Psoas muscle (tissue), 8 donors: Measurements from ENCODE around the gene DSEL. TPM values are rescaled to one million over a fixed set of nuclear protein-coding genes. Genes with fewer than 3 reads are reported as not detected.

Experiments used
- ATAC-seq, 4 donors: fragments of 200-7000 bp; cut with Tn5 transposase; one replicate each; pipeline ENCODE4 v1.9.1; 2020; ENCODE audit warnings: moderate library complexity in 3 of 4, mild to moderate bottlenecking in 2 of 4
- DNase-seq, 2 donors: peaks; one replicate each; pipeline ENCODE4 v3.0.0-alpha.2; 2020
- H3K27ac ChIP-seq: fragments of 200-600 bp; one replicate; pipeline ENCODE4 v1.8.0; 2022
- H3K27me3 ChIP-seq, 3 donors: fragments of 200-600 bp in 1 of 3; one replicate each; pipeline versions ENCODE4 v1.6.1 to v1.8.0; 2013 to 2022; ENCODE audit warnings: low read length in 2 of 3, mild to moderate bottlenecking in 2 of 3, moderate library complexity in 1 of 3; ENCODE audit not compliant: insufficient read depth in 3 of 3
- H3K36me3 ChIP-seq, 2 donors: fragments of 200-600 bp in 1 of 2; one replicate each; pipeline versions ENCODE4 v1.6.1 to v1.8.0; 2013 to 2022; ENCODE audit warnings: low read depth in 1 of 2, mild to moderate bottlenecking in 1 of 2, moderate library complexity in 1 of 2; ENCODE audit not compliant: insufficient read depth in 1 of 2
- H3K4me1 ChIP-seq: fragments of 200-600 bp; one replicate; pipeline ENCODE4 v1.8.0; 2022
- H3K4me3 ChIP-seq: fragments of 200-600 bp; one replicate; pipeline ENCODE4 v1.8.0; 2022; ENCODE audit warnings: mild to moderate bottlenecking
- H3K9me3 ChIP-seq: fragments of 200-600 bp; one replicate; pipeline ENCODE4 v1.8.0; 2022
- CTCF ChIP-seq: fragments of 200-600 bp; IDR thresholded peaks from one replicate; pipeline ENCODE4 v1.8.0; 2022; ENCODE audit warnings: antibody characterized with exemption
- WGBS, 3 donors: extraction: QIAGEN DNeasy Blood & Tissue Kit; methylation state at CpG; one replicate each; pipeline versions ENCODE4 v1.1.6 to v1.1.7; 2013; 5-methylcytosine and 5-hydroxymethylcytosine counted together
- intact Hi-C, 2 donors: fragments of 100-400 bp; cut with DNase I; formaldehyde crosslinking; loops; one replicate each; pipeline versions ENCODE4 v1.11.0 to v1.14.2; 2022
- polyA plus RNA-seq, 3 donors: library from polyadenylated mRNA; stranded (reverse); fragments of 200-250 nt; gene quantifications; one replicate each; pipeline ENCODE4 v1.2.3, GENCODE V29; 2013
- total RNA-seq, 4 donors: library from RNA; stranded (reverse); fragmentation: NEBNext Ultra II Directional in 2 of 4; extraction: Animal tissue kit (Norgen Biotek cat#: 25700) in 2 of 4; gene quantifications; one replicate each; pipeline versions ENCODE4 v1.2.1 to v1.2.4, GENCODE V29; 2021 to 2023
- donor health status: healthy with polysubstance abuse.
- donor health status: DM: no; HTN: no; CAD: no; lungs with moderate emphysema.
- donor health status: Bipolar disorder and iron deficiency.
- donor health status: healthy.
- donor health status: DM: yes; HTN: yes; CAD: no.
- donor health status: DM: no; HTN: no; CAD: no.
- donor health status: DM: no; HTN: no; CAD: no.
- donor health status: DM: yes; HTN: yes; CAD: no.

Gene DSEL
- total and polyA plus RNA-seq, 7 donors: 0.48 to 5.0 (median 1.4) TPM

GRCh38 chr18:67515942-67516538 is 480 bp downstream of the DSEL start:
- H3K4me1 ChIP-seq: peaks cover 9% of the 10 kb centered on the region
- H3K27me3 ChIP-seq: no peaks in the 10 kb centered on the region
- no peaks in the 10 kb centered on the region for H3K36me3 ChIP-seq
- peak overlapping the region; percentile 77 for H3K27ac ChIP-seq
- ATAC-seq: peak; percentile 56 to 75 (median 74)
- TF ChIP-seq CTCF: peak; percentile 71
- no peaks in the 10 kb centered on the region for H3K9me3 ChIP-seq
- intact Hi-C loops: loop anchor here in 1 of 2 donors (10.0 kb wide), 1 partner anchor 291 kb away; no protein-coding TSS in a partner anchor
- WGBS, 3 donors: 0% methylated on average over 51 to 53 of the region's 53 CpGs
- H3K4me3 ChIP-seq: peak overlapping the region; percentile 93
- peak; percentile 78 to 88 for DNase-seq

- Histone ChIP-seq H3K27me3 (no peaks in the 10 kb centered on the region), H3K36me3 (no peaks in the 10 kb centered on the region), H3K4me3 (peak overlapping the region; percentile 93), H3K4me1 (peaks cover 9% of the 10 kb centered on the region), H3K9me3 (no peaks in the 10 kb centered on the region), H3K27ac (no peak overlapping the region)
- no peak for DNase-seq
- intact Hi-C loops: loop anchor here in 1 of 2 donors (10.0 kb wide), 1 partner anchor 290 kb away; no protein-coding TSS in a partner anchor
- WGBS, 3 donors: 57 to 68% (median 58%) methylated on average over 6 of the region's 6 CpGs
- ATAC-seq: no peak
- TF ChIP-seq CTCF: no peak
Measured at GRCh38 chr18:67514901-67515540, 1.5 kb downstream of the DSEL start.

GRCh38 chr18:67514465-67514864 is 2.1 kb downstream of the DSEL start:
- no peaks in the 10 kb centered on the region for H3K36me3 ChIP-seq
- no peaks in the 10 kb centered on the region for H3K27me3 ChIP-seq
- intact Hi-C loops: loop anchor here in 1 of 2 donors (10.0 kb wide), 1 partner anchor 290 kb away; no protein-coding TSS in a partner anchor
- WGBS, 3 donors: 70 to 83% (median 77%) methylated on average over 3 of the region's 3 CpGs
- H3K9me3 ChIP-seq: no peaks in the 10 kb centered on the region
- no peak for TF ChIP-seq CTCF
- no peak for DNase-seq
- ATAC-seq: no peak
- H3K4me1 ChIP-seq: peaks cover 9% of the 10 kb centered on the region
- H3K27ac ChIP-seq: no peak overlapping the region
- no peak overlapping the region for H3K4me3 ChIP-seq

- peaks cover 9% of the 10 kb centered on the region for H3K4me1 ChIP-seq
- H3K27ac ChIP-seq: no peak overlapping the region
- TF ChIP-seq CTCF: no peak
- DNase-seq (no peak), ATAC-seq (no peak)
- no peaks in the 10 kb centered on the region for H3K27me3 ChIP-seq
- no peak overlapping the region for H3K4me3 ChIP-seq
- intact Hi-C loops: loop anchor here in 1 of 2 donors (10.0 kb wide), 1 partner anchor 288 kb away; no protein-coding TSS in a partner anchor
- no peaks in the 10 kb centered on the region for H3K9me3 ChIP-seq
- WGBS, 3 donors: 84 to 89% (median 85%) methylated on average over 3 of the region's 3 CpGs
- H3K36me3 ChIP-seq: no peaks in the 10 kb centered on the region
Measured at GRCh38 chr18:67513280-67513679, 3.2 kb downstream of the DSEL start.
